OCI-LY1 (cell line): ENCODE measurements around the gene CACNB2.

Experiments
- H2AFZ ChIP-seq: fragments of 200-600 bp; sonication (generic), shearing (Covaris generic); 2 replicates; pipeline ENCODE4 v1.6.0; 2014; ENCODE audit warnings: antibody characterized with exemption, mild to moderate bottlenecking, low read length
- H3F3A ChIP-seq: fragments of 200-600 bp; sonication (generic), shearing (Covaris generic); 2 replicates; pipeline ENCODE4 v1.6.0; 2014; ENCODE audit warnings: mild to moderate bottlenecking, antibody characterized with exemption, low read length, moderate library complexity; ENCODE audit not compliant: insufficient read depth
- H3K27ac ChIP-seq: fragments of 200-600 bp; sonication (generic); 2 replicates; pipeline ENCODE4 v1.5.1; 2014; ENCODE audit warnings: low read length, mixed run types, mild to moderate bottlenecking, low read depth; ENCODE audit not compliant: poor library complexity, severe bottlenecking
- H3K27me3 ChIP-seq: fragments of 200-600 bp; sonication (generic); 2 replicates; pipeline ENCODE4 v1.6.0; 2014; ENCODE audit warnings: antibody characterized with exemption, mild to moderate bottlenecking, low read length, moderate library complexity; ENCODE audit not compliant: insufficient read depth
- H3K36me3 ChIP-seq: fragments of 200-600 bp; sonication (generic); 2 replicates; pipeline ENCODE4 v1.6.1; 2014; ENCODE audit warnings: mild to moderate bottlenecking, antibody characterized with exemption, low read length, moderate library complexity, mixed read lengths; ENCODE audit not compliant: insufficient read depth
- H3K4me1 ChIP-seq: fragments of 200-600 bp; sonication (generic); 2 replicates; pipeline ENCODE4 v1.5.1; 2014; ENCODE audit warnings: mild to moderate bottlenecking, low read length, moderate library complexity; ENCODE audit not compliant: insufficient read depth, severe bottlenecking
- H3K4me2 ChIP-seq: fragments of 200-600 bp; sonication (generic), shearing (Covaris generic); 2 replicates; pipeline ENCODE4 v1.6.1; 2014; ENCODE audit warnings: low read length
- H3K4me3 ChIP-seq: fragments of 200-600 bp; sonication (generic); 2 replicates; pipeline ENCODE4 v1.5.1; 2014; ENCODE audit warnings: low read length, low read depth, mild to moderate bottlenecking, mixed read lengths; ENCODE audit not compliant: poor library complexity, severe bottlenecking
- H3K79me2 ChIP-seq: fragments of 200-600 bp; shearing (Covaris generic); 2 replicates; pipeline ENCODE4 v1.6.1; 2016; ENCODE audit warnings: mixed run types, low read length, mixed read lengths; ENCODE audit not compliant: insufficient read depth
- H3K9ac ChIP-seq: fragments of 200-600 bp; sonication (generic), shearing (Covaris generic); 2 replicates; pipeline ENCODE4 v1.6.1; 2014; ENCODE audit warnings: mild to moderate bottlenecking, low read length, mixed read lengths
- H3K9me2 ChIP-seq: fragments of 200-600 bp; sonication (generic), shearing (Covaris generic); 2 replicates; pipeline ENCODE4 v1.6.1; 2014; ENCODE audit warnings: low read depth, mild to moderate bottlenecking, low read length, mixed read lengths
- H3K9me3 ChIP-seq: fragments of 200-600 bp; shearing (Covaris generic); 2 replicates; pipeline ENCODE4 v1.6.1; 2014; ENCODE audit warnings: low read length, mixed read lengths
- H4K20me1 ChIP-seq: fragments of 200-600 bp; sonication (generic), shearing (Covaris generic); 2 replicates; pipeline ENCODE4 v1.6.0; 2016; ENCODE audit warnings: mild to moderate bottlenecking, low read length; ENCODE audit not compliant: insufficient read depth
- EZH2 ChIP-seq: fragments of 200-600 bp; sonication (generic), shearing (Covaris generic); IDR thresholded peaks from 2 replicates; pipeline ENCODE4 v1.8.0; 2017; ENCODE audit warnings: borderline replicate concordance, mixed run types, mild to moderate bottlenecking, antibody characterized with exemption, low read length, moderate library complexity, mixed read lengths
- TF ChIP-seq, protein P1 (sequence below): fragments of 200-600 bp; sonication (generic), shearing (Covaris generic); IDR thresholded peaks from 2 replicates; pipeline ENCODE4 v1.5.1; 2017; ENCODE audit warnings: mild to moderate bottlenecking, antibody characterized with exemption, low read length, moderate library complexity, mixed read lengths

Gene CACNB2

DNA sequence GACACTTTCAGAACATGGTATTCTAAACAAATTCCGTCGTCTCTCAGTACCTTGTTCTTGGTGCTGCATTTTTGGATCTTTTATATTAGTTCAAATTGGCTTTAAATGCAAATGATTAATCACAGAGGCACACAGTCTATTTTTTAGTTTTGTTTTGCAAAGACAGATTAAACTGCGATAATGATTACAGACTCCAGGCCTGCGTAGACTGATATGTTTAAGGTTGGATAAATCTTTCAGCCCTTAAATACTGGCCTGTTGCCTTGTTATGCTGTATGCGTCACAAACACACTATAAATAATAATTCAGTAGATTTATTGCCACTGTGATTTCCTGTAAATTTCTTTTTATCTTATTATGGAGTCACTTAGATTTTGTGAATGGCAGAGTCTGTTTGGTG is 19.3 kb downstream of the CACNB2 start:
- H3K27me3 ChIP-seq, result no peaks in the 10 kb centered on the region
- H3K9me3 ChIP-seq, result no peaks in the 10 kb centered on the region
- H3K4me2 ChIP-seq, result no peak overlapping the region
- H3K9ac ChIP-seq, result no peak overlapping the region
- H3K36me3 ChIP-seq, result no peaks in the 10 kb centered on the region
- no peaks in the 10 kb centered on the region for H3F3A ChIP-seq
- H2AFZ ChIP-seq, result no peak overlapping the region
- TF ChIP-seq EZH2, result no peak
- TF ChIP-seq, protein P1, sequence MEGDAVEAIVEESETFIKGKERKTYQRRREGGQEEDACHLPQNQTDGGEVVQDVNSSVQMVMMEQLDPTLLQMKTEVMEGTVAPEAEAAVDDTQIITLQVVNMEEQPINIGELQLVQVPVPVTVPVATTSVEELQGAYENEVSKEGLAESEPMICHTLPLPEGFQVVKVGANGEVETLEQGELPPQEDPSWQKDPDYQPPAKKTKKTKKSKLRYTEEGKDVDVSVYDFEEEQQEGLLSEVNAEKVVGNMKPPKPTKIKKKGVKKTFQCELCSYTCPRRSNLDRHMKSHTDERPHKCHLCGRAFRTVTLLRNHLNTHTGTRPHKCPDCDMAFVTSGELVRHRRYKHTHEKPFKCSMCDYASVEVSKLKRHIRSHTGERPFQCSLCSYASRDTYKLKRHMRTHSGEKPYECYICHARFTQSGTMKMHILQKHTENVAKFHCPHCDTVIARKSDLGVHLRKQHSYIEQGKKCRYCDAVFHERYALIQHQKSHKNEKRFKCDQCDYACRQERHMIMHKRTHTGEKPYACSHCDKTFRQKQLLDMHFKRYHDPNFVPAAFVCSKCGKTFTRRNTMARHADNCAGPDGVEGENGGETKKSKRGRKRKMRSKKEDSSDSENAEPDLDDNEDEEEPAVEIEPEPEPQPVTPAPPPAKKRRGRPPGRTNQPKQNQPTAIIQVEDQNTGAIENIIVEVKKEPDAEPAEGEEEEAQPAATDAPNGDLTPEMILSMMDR, result no peak
- no peak overlapping the region for H3K27ac ChIP-seq
- H4K20me1 ChIP-seq, result no peaks in the 10 kb centered on the region
- H3K4me1 ChIP-seq, result no peaks in the 10 kb centered on the region
- no peaks in the 10 kb centered on the region; the same call in 1 of the 2 replicates for H3K9me2 ChIP-seq
- no peak overlapping the region for H3K4me3 ChIP-seq
- H3K79me2 ChIP-seq, result no peaks in the 10 kb centered on the region

DNA sequence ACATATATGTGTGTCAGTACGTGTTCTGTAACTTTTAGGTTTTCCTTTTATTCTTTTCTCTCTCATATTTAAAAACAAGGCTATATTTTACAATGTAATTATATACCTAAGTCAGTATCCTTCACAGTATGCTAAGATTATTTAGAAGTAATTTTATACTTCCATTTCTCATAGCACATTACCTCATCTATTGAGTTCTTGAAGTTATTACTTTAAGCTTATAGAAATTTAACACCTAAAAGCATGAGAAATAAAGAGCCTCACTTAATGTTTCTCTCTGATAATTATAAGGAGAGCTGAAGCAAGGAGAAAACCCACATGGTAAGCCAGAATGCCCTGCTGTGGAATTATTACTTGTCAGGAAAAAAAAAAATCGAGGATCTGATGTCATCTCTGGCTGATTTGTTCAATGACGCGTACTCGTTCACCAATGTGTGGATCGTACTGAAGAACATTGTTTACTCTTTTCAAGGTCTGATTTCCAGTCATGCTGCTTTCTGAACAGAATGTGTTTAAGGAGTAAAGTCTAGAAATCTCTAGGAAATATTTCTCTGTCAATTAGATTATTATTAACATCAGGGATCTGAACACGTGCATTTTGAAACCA is 21.9 kb downstream of the CACNB2 start:
- H3K4me3 ChIP-seq, result no peak overlapping the region
- H4K20me1 ChIP-seq, result no peaks in the 10 kb centered on the region
- TF ChIP-seq EZH2, result no peak
- no peaks in the 10 kb centered on the region for H3K9me2 ChIP-seq
- H2AFZ ChIP-seq, result no peak overlapping the region
- H3K36me3 ChIP-seq, result no peaks in the 10 kb centered on the region
- no peak overlapping the region for H3K4me2 ChIP-seq
- H3F3A ChIP-seq, result no peaks in the 10 kb centered on the region
- H3K4me1 ChIP-seq, result no peaks in the 10 kb centered on the region
- H3K79me2 ChIP-seq, result no peaks in the 10 kb centered on the region
- no peak overlapping the region for H3K9ac ChIP-seq
- H3K27me3 ChIP-seq, result no peaks in the 10 kb centered on the region
- no peak overlapping the region for H3K27ac ChIP-seq
- H3K9me3 ChIP-seq, result no peaks in the 10 kb centered on the region

DNA sequence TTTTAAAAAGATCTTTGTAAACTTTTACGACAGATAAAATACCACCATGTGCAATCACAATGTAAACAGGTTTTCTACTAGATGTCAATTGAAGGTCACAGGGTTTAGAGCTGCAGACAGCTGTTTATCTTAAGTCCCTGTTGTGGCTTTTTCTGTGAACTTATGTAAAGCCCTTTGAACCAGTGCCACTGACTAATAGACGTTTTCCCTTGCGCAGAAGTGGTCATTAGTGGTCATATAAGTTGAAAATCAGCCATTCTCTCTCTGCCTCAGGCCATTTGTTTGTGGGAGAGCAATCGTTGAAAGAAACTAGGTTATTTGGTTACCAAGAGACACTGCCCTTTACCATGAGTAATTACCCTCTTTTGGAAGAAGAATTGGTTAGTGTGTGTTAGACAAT is 23.9 kb downstream of the CACNB2 start:
- Histone ChIP-seq H2AFZ (no peak overlapping the region), H3K27ac (no peak overlapping the region), H3K9me2 (no peaks in the 10 kb centered on the region), H3K4me3 (no peak overlapping the region), H3K36me3 (no peaks in the 10 kb centered on the region), H3K4me1 (no peaks in the 10 kb centered on the region), H3K4me2 (no peak overlapping the region), H3K27me3 (no peaks in the 10 kb centered on the region), H4K20me1 (no peaks in the 10 kb centered on the region), H3F3A (no peaks in the 10 kb centered on the region), H3K9ac (no peak overlapping the region), H3K79me2 (no peaks in the 10 kb centered on the region), H3K9me3 (no peaks in the 10 kb centered on the region)
- TF ChIP-seq, protein P1, result no peak
- no peak for TF ChIP-seq EZH2

DNA sequence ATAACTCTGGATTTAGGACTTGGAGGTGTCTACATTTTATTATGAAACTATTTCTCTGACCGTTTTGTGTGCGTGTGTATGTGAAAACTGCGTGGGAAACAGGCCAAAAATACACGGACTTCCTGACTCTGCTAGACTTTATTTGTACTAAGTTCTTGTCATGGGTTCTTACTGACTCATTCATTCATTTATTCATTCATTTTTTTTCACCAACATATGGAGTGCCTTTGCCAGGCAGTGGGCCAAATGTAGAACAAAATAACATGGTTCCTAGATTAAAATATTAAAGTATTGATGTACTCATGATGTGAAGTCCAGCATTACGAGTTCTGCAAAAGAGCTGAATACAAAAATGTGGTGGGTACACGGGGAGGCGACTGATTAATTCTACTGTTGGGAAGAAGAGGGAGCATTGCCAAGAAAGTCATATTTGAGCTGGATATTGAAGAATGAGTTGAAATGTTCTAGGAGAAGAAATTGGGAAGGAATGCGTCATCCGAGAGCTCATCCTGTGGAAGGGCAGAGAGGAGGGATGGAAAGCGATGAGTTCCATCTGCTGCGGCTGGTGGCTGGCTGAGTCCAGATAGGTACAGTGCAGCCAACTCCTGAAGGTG is 24.6 kb downstream of the CACNB2 start:
- H3K9ac ChIP-seq, result no peak overlapping the region
- H3K4me2 ChIP-seq, result no peak overlapping the region
- no peak for TF ChIP-seq EZH2
- TF ChIP-seq, protein P1, result no peak
- H3F3A ChIP-seq, result no peaks in the 10 kb centered on the region
- no peak overlapping the region for H2AFZ ChIP-seq
- H3K79me2 ChIP-seq, result no peaks in the 10 kb centered on the region
- no peaks in the 10 kb centered on the region for H3K9me2 ChIP-seq
- no peaks in the 10 kb centered on the region for H4K20me1 ChIP-seq
- no peaks in the 10 kb centered on the region for H3K9me3 ChIP-seq
- no peaks in the 10 kb centered on the region for H3K27me3 ChIP-seq
- H3K27ac ChIP-seq, result no peak overlapping the region
- H3K4me3 ChIP-seq, result no peak overlapping the region
- H3K36me3 ChIP-seq, result no peaks in the 10 kb centered on the region
- no peaks in the 10 kb centered on the region for H3K4me1 ChIP-seq
